ENCODE results near the gene RPL27.

DNA sequence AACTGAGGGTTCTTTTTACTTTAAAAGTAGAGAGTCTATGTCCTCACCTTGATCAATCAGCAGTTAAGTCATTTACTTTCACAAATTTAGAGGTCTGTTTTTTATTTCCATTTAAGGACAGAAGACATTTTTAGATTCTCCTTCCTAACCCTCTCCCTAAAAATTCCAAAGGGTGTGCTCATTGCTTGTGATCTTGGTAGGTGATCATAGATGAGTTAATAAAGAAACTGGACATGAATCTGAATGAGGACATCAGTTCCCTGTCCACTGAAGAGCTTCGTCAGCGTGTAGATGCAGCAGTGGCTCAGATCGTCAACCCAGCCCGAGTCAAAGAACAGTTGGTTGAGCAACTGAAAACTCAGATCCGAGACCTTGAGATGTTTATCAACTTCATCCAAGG, 9.1 kb upstream of the RPL27 start:
- no peak for TF ChIP-seq POLR2A (IDR thresholded peaks at IDR 0.05; ENCODE audit: low read depth, low read length)
- TF ChIP-seq POLR2AphosphoS5 (IDR thresholded peaks at IDR 0.05; ENCODE audit: low read depth, low read length) = no peak
